ENCODE data around the gene PCNX3.

DNA sequence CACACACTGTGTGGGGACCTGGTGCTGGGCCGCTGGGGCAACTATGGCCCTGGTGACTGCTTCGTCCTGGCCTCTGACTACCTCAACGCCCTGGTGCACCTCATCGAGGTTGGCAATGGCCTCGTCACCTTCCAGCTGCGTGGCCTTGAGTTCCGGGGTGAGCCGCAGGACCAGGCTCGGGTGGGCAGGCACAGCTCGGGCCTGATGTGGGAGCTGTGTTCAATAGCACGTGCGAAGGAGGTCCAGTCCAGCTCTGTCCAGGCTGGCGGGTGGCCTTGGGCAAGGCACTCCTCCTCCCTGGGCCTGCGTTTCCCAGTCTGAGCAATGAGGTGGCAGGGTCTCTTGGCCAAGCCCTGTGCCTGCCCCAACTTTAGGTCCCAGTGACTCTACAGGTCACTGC, 14.0 kb downstream of the PCNX3 start:
- TF ChIP-seq, protein P1, sequence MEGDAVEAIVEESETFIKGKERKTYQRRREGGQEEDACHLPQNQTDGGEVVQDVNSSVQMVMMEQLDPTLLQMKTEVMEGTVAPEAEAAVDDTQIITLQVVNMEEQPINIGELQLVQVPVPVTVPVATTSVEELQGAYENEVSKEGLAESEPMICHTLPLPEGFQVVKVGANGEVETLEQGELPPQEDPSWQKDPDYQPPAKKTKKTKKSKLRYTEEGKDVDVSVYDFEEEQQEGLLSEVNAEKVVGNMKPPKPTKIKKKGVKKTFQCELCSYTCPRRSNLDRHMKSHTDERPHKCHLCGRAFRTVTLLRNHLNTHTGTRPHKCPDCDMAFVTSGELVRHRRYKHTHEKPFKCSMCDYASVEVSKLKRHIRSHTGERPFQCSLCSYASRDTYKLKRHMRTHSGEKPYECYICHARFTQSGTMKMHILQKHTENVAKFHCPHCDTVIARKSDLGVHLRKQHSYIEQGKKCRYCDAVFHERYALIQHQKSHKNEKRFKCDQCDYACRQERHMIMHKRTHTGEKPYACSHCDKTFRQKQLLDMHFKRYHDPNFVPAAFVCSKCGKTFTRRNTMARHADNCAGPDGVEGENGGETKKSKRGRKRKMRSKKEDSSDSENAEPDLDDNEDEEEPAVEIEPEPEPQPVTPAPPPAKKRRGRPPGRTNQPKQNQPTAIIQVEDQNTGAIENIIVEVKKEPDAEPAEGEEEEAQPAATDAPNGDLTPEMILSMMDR (optimal IDR thresholded peaks at IDR 0.05 in 1 of 3, IDR thresholded peaks at IDR 0.05 in 1 of 3, conservative IDR thresholded peaks at IDR 0.05 in 1 of 3; ENCODE audit: extremely low read depth in 1 of 3, insufficient read depth in 2 of 3, low read length in 3 of 3): no peak
- no peak for TF ChIP-seq EZH2 (IDR thresholded peaks at IDR 0.05; ENCODE audit: low read length)
